GM06990 (cell line): ENCODE data around the gene DDX17.
A peak's percentile ranks its signal among the peaks of the same experiment; 100 is the strongest.

Experiments used
- DNase-seq: peaks from one replicate; pipeline ENCODE4 v3.0.0-alpha.2; 2011; ENCODE audit not compliant: insufficient read length; ENCODE audit errors: extremely low read depth
- H3K27me3 ChIP-seq: replicated peaks from 2 replicates; pipeline ENCODE4 v1.6.0; 2011; ENCODE audit warnings: low read length; ENCODE audit not compliant: control insufficient read depth, insufficient read depth
- H3K36me3 ChIP-seq: 2 replicates; pipeline ENCODE4 v1.5.1; 2011; ENCODE audit warnings: low read length; ENCODE audit not compliant: control insufficient read depth, insufficient read depth
- H3K4me3 ChIP-seq: replicated peaks from 2 replicates; pipeline ENCODE4 v1.5.1; 2011; ENCODE audit warnings: low read depth, mild to moderate bottlenecking, control low read depth, low read length
- TF ChIP-seq, protein P1 (sequence below): IDR thresholded peaks from 2 replicates; pipeline ENCODE4 v1.5.1; 2011; ENCODE audit warnings: low read length, control low read depth, mild to moderate bottlenecking, inconsistent platforms; ENCODE audit not compliant: insufficient read depth, poor library complexity, severe bottlenecking

The DDX17 gene

GRCh38 chr22:38506118-38506962 is at the start of gene DDX17:
Gene DDX17, minus strand, starts transcription at chr22:38506311.
- H3K36me3 ChIP-seq, result peaks cover 4% of the 10 kb centered on the region
- H3K4me3 ChIP-seq, result peak within 1 kb of the TSS; percentile 95
- H3K27me3 ChIP-seq, result no peaks in the 10 kb centered on the region
- TF ChIP-seq, protein P1, sequence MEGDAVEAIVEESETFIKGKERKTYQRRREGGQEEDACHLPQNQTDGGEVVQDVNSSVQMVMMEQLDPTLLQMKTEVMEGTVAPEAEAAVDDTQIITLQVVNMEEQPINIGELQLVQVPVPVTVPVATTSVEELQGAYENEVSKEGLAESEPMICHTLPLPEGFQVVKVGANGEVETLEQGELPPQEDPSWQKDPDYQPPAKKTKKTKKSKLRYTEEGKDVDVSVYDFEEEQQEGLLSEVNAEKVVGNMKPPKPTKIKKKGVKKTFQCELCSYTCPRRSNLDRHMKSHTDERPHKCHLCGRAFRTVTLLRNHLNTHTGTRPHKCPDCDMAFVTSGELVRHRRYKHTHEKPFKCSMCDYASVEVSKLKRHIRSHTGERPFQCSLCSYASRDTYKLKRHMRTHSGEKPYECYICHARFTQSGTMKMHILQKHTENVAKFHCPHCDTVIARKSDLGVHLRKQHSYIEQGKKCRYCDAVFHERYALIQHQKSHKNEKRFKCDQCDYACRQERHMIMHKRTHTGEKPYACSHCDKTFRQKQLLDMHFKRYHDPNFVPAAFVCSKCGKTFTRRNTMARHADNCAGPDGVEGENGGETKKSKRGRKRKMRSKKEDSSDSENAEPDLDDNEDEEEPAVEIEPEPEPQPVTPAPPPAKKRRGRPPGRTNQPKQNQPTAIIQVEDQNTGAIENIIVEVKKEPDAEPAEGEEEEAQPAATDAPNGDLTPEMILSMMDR, result no peak
- DNase-seq, result peak; percentile 90

GRCh38 chr22:38554281-38554680 is 48.2 kb upstream of the DDX17 start:
- TF ChIP-seq, protein P1, result no peak
- H3K27me3 ChIP-seq, result no peaks in the 10 kb centered on the region
- DNase-seq, result no peak
- H3K36me3 ChIP-seq, result no peaks in the 10 kb centered on the region
- H3K4me3 ChIP-seq, result no peak overlapping the region

DNA sequence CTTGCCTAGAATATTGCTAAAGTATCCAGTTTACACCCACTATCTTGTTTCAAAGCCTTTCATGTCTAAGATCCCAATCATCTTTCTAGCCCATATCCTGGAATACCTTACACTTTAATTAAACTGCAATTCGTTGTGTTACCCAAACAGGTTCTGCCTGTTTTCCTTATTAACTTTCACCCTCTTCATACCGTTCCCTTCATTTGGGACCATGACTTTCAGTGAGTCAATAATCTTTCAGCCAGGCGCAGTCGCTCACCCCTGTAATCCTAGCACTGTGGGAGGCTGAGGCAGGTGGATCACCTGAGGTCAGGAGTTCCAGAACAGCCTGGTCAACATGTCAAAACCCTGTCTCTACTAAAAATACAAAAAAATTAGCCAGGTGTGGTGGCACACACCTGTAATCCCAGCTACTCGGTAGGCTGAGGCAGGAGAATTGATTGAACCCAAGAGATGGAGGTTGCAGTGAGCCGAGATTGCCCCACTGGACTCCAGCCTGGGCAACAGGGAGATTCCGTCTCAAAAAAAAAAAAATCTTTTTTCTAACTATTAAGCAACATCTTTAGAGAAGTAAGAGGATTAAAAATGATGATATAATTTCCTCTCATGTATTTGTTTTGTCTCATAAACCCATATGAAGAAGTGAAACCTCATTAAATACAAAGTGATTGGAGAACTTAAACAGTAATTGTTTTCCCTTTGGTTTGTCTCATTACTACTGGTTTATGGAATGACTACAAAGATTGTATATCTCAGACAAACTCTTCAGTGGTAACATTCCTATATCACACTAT is 43.2 kb upstream of the DDX17 start:
- peak; percentile 28 for DNase-seq
- no peaks in the 10 kb centered on the region for H3K27me3 ChIP-seq
- TF ChIP-seq, protein P1, result no peak
- H3K36me3 ChIP-seq, result no peaks in the 10 kb centered on the region
- no peak overlapping the region for H3K4me3 ChIP-seq

- Histone ChIP-seq H3K27me3 (no peaks in the 10 kb centered on the region), H3K36me3 (no peaks in the 10 kb centered on the region), H3K4me3 (no peak overlapping the region)
- no peak for DNase-seq
- TF ChIP-seq, protein P1, result no peak
These were observed 34.6 kb upstream of the DDX17 start for GRCh38 chr22:38540701-38541100.

DNA sequence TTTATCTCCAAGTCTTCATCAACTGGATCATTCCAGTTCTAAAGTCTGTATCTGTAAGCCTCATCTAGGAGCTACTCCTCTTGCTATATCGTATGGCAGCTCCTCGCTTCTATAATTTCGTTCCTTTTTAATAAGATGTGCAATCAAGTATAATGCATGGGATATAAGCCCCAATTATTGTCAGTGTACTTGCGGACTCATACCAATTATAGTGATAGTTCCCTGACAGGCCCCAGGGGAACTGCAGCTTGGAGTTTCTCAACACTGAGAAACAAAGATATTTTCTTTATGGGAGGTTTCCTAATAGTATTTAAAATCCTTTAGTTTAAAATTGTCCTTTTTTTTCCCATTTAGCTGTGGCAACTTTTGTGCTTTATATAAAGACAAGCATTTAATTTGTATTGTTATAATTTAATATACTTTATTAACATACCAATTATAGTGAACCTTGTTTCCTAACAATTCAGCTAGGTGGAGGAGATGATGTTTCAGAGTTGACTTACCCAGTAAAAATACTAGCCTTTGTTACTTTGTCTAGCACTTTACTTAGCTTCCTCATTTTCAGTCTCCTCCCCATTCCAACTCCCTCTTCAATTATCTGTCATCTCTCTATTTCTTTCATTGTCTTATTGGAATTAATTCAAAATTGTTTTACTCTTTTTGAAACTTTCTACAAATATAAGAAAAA is 25.3 kb upstream of the DDX17 start:
- Histone ChIP-seq H3K27me3 (no peaks in the 10 kb centered on the region), H3K4me3 (no peak overlapping the region), H3K36me3 (no peaks in the 10 kb centered on the region)
- TF ChIP-seq, protein P1, result no peak
- DNase-seq, result no peak
